ENCODE results near the gene CAMK2B. TPM values are rescaled to one million over a fixed set of nuclear protein-coding genes. Genes with fewer than 3 reads are reported as not detected.

CAMK2B gene
- total RNA-seq, 2 donors from 2014 or later, result 0.42 to 0.80 TPM

DNA sequence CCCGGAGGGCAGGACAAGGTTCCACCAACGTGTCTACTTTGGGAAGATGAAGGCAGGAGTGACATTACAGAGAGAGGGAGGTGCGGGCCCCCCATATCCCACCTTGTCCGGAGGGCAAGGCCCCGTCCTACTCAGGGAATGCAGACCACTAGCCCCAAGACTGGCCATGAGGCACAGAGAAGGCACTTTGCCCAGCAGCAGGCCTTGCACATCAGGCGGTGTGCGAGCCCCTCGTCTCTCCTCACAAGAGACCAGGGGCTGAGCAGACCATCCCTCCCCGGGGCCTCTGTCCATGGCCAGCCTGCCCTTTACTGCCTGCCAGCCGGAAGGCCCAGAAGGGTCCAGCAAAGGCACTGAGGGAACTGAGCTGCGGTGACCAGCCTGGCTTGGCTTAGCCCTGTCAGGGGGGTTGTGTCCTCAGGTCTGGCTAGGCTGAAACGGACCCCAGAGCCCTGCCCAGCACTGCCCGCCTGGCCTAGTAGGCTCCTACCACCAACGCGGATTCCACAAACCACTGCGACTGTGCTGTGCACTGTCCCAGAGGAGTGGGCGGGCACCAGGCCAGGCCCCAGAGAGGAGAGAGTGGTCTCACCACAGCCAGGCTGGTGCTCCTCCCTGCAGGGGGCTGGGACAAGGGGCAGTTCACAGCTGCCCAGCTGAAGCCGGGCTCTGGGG lies 16.7 kb downstream of the CAMK2B start:
- no peak overlapping the region for H3K9ac ChIP-seq (ENCODE audit: low read depth in 2 of 2, low read length in 2 of 2)
- H3K4me3 ChIP-seq, result no peak overlapping the region
- H3K27ac ChIP-seq, result no peak overlapping the region
- no peaks in the 10 kb centered on the region for H3K27me3 ChIP-seq
- TF ChIP-seq, protein P1, sequence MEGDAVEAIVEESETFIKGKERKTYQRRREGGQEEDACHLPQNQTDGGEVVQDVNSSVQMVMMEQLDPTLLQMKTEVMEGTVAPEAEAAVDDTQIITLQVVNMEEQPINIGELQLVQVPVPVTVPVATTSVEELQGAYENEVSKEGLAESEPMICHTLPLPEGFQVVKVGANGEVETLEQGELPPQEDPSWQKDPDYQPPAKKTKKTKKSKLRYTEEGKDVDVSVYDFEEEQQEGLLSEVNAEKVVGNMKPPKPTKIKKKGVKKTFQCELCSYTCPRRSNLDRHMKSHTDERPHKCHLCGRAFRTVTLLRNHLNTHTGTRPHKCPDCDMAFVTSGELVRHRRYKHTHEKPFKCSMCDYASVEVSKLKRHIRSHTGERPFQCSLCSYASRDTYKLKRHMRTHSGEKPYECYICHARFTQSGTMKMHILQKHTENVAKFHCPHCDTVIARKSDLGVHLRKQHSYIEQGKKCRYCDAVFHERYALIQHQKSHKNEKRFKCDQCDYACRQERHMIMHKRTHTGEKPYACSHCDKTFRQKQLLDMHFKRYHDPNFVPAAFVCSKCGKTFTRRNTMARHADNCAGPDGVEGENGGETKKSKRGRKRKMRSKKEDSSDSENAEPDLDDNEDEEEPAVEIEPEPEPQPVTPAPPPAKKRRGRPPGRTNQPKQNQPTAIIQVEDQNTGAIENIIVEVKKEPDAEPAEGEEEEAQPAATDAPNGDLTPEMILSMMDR (IDR thresholded peaks at IDR 0.05), result no peak
- DNase-seq, result peak; percentile 12
- H3K36me3 ChIP-seq, result no peaks in the 10 kb centered on the region
- intact Hi-C loops (cut with DNase I), result no loop called here
- H3K9me3 ChIP-seq, result no peaks in the 10 kb centered on the region
- peaks cover 3% of the 10 kb centered on the region for H3K4me1 ChIP-seq

DNA sequence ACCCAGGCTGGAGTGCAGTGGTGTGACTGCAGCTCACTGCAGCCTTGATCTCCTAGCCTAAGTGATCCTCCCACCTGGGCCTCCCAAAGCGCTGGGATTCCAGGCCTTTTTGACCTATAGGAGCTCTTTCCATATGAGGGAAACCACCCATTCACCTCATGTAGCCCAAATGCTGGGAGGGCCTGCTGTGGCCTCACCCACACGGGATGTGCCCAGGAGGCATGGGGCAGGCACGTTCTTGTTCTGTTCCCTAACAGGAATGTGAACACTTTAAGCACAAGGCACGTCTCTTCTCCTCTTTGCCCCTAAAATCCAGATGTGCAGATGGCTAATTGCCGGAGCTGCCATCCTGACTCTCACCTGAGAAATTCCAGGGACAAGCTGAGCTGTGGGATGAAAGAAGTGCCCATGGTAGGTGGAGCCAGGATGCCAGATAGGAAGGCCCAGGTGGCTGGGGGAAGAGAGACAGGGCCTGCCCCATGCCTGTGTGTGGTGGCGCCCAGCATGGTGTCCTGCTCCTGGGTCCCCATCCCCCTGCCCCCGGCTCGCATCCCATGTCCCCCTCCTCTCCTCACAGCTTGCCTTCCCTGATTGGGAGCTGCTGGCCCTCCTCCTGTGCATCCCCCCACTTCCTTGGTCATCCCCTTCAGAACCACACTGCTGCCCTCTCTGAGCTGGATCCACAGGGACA lies 17.3 kb downstream of the CAMK2B start:
- peak; percentile 7 for DNase-seq

DNA sequence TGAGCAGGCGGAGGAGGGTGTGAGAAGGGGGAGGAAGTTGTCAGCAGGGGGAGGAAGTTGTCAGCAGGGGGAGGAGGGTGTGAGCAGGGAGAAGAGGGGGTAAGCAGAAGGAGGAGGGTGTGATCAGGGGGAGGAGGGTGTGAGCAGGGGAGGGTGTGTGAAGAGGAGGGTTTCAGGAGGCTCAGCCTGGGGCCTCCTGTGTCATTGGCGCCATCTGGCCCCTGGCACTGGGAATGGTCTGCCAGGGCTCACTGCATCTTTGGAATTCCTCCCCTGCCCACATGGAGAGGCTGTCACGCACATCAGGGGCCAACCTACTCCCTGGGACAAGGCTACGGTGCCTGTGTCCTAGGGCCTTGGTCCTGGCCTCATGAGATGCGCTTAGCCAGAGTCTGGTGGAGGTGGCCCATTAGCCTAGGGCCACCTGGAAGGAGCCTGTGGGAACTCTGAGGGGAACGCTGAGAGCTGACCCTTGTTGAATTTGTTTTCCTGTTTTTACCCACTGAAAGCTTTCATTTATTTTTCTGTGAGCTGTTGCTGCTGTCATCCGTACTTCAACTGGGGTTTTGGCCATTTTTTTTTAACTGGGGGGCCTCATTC lies 18.0 kb downstream of the CAMK2B start:
- peak; percentile 16 for DNase-seq
- Histone ChIP-seq H3K36me3 (no peaks in the 10 kb centered on the region), H3K4me1 (peaks cover 3% of the 10 kb centered on the region), H3K9ac (ENCODE audit: low read depth in 2 of 2, low read length in 2 of 2) (no peak overlapping the region), H3K27ac (no peak overlapping the region), H3K4me3 (no peak overlapping the region), H3K9me3 (no peaks in the 10 kb centered on the region), H3K27me3 (no peaks in the 10 kb centered on the region)
- intact Hi-C loops (cut with DNase I), result no loop called here
- TF ChIP-seq, protein P1 (IDR thresholded peaks at IDR 0.05), result no peak

More for the DNA sequence above, 17.3 kb downstream of the CAMK2B start:
- Histone ChIP-seq H3K27me3 (no peaks in the 10 kb centered on the region), H3K4me3 (no peak overlapping the region), H3K36me3 (no peaks in the 10 kb centered on the region), H3K9ac (ENCODE audit: low read depth in 2 of 2, low read length in 2 of 2) (no peak overlapping the region), H3K27ac (no peak overlapping the region), H3K4me1 (peaks cover 3% of the 10 kb centered on the region), H3K9me3 (no peaks in the 10 kb centered on the region)
- TF ChIP-seq, protein P1 (IDR thresholded peaks at IDR 0.05), result no peak
- intact Hi-C loops (cut with DNase I), result no loop called here

DNA sequence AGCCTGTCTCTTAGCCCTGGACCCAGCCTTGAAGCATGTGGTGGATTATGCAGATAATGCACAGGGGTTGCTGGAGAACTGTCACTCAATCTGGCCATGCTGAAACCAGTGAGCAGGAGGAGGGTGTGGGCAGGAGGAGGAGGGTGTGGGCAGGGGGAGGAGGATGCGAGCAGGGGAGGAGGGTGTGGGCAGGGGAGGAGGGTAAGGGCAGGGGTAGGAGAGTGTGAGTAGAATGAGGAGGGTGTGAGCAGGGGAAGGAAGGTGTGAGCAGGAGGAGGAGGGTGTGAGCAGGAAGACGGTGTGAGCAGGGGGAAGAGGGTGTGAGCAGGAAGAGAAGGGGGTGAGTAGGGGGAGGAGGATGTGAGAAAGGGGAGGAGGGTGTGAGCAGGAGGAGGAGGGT lies 18.8 kb downstream of the CAMK2B start:
- H3K9me3 ChIP-seq, result no peaks in the 10 kb centered on the region
- no peak overlapping the region for H3K9ac ChIP-seq (ENCODE audit: low read depth in 2 of 2, low read length in 2 of 2)
- peaks cover 3% of the 10 kb centered on the region for H3K4me1 ChIP-seq
- no peak overlapping the region for H3K4me3 ChIP-seq
- DNase-seq, result peak; percentile 9
- H3K27me3 ChIP-seq, result no peaks in the 10 kb centered on the region
- no peaks in the 10 kb centered on the region for H3K36me3 ChIP-seq
- intact Hi-C loops (cut with DNase I), result no loop called here
- no peak overlapping the region for H3K27ac ChIP-seq
- TF ChIP-seq, protein P1 (IDR thresholded peaks at IDR 0.05), result no peak

DNA sequence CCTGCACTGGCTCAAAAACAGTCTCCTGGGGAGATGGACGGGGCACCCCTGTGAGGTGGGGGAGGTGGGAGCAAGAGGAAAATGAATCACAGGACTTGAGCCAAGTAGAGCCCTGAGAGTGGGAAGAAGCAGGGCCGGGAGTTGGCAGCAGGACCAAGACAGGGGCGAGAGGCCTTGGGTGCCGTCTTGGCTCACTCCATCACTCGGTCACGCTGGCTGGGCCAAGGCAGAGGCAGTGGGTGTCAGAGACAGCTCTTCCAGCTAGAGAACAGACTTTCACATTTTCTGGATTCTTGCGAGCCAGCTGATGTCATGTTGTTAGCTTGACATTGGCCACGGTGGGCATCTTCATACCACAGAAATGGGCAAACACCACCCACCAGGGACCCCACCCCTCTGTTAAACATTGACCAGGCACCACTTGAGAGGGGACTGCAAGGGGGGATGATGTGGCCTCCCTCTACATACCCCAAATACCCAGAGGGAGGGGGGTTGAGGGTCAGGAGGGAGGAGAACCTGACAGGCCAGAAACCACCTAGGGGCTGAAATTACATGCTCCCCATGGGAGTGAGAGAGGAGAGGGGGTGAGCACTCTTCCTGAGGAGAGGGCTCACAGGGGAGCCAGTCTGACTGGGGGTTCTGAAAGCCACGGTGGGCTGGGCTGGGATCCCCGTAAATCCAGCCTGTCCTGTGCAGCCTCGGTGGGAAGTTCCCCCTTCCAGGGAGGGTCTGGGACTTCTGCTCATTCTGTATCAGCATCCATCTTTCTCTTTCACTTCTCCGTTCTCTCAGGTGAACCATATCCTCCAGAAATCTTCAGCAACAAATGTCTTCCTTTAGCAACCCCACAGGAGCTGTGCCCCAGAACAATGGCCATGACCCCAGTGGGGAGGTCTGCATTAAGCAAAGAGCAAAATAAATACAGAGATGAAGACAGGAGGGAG lies 19.6 kb downstream of the CAMK2B start:
- intact Hi-C loops (cut with DNase I), result no loop called here
- H3K36me3 ChIP-seq, result no peaks in the 10 kb centered on the region
- H3K9me3 ChIP-seq, result no peaks in the 10 kb centered on the region
- peaks cover 3% of the 10 kb centered on the region for H3K4me1 ChIP-seq
- peak; percentile 11 for DNase-seq
- TF ChIP-seq, protein P1 (IDR thresholded peaks at IDR 0.05), result no peak
- no peak overlapping the region for H3K4me3 ChIP-seq
- no peak overlapping the region for H3K9ac ChIP-seq (ENCODE audit: low read depth in 2 of 2, low read length in 2 of 2)
- no peaks in the 10 kb centered on the region for H3K27me3 ChIP-seq
- H3K27ac ChIP-seq, result no peak overlapping the region
